HepG2 (cell line): ENCODE measurements around the gene KATNB1. TPM values are rescaled to one million over a fixed set of nuclear protein-coding genes. Genes with fewer than 3 reads are reported as not detected.
A peak's percentile ranks its signal among the peaks of the same experiment; 100 is the strongest.

ENCODE experiments used
- ATAD3A ChIP-seq: sonication (generic); formaldehyde crosslinking; IDR thresholded peaks from 2 replicates; pipeline ENCODE4 v1.4.0; 2020; ENCODE audit warnings: missing genetic modification reagents
- EEA1 ChIP-seq: sonication (generic); formaldehyde crosslinking; IDR thresholded peaks from 2 replicates; pipeline ENCODE4 v1.5.1; 2020; ENCODE audit warnings: mild to moderate bottlenecking, missing genetic modification reagents, borderline replicate concordance
- FLYWCH1 ChIP-seq: sonication (generic); formaldehyde crosslinking; IDR thresholded peaks from 2 replicates; pipeline ENCODE4 v1.8.1; 2023; ENCODE audit warnings: mild to moderate bottlenecking, missing genetic modification reagents
- JUND ChIP-seq: sonication (generic); formaldehyde crosslinking; IDR thresholded peaks from 2 replicates; pipeline ENCODE4 v1.8.0; 2022; ENCODE audit warnings: mild to moderate bottlenecking, missing genetic modification reagents
- KMT2B ChIP-seq: IDR thresholded peaks from 2 replicates; pipeline ENCODE4 v1.6.1; 2016; ENCODE audit warnings: missing genetic modification reagents, missing compliant biosample characterization
- NFATC3 ChIP-seq: sonication (generic); formaldehyde crosslinking; IDR thresholded peaks from 2 replicates; pipeline ENCODE4 v1.5.1; 2020; ENCODE audit warnings: mild to moderate bottlenecking, missing genetic modification reagents
- PHF8 ChIP-seq: sonication (generic); formaldehyde crosslinking; IDR thresholded peaks from 2 replicates; pipeline ENCODE4 v1.5.0; 2020; ENCODE audit warnings: missing genetic modification reagents
- PREB ChIP-seq: sonication (generic); formaldehyde crosslinking; IDR thresholded peaks from 2 replicates; pipeline ENCODE4 v1.4.0; 2020; ENCODE audit warnings: missing genetic modification reagents
- TBX2 ChIP-seq: sonication (generic); formaldehyde crosslinking; IDR thresholded peaks from 2 replicates; pipeline ENCODE4 v1.5.0; 2020; ENCODE audit warnings: missing genetic modification reagents, mild to moderate bottlenecking, borderline replicate concordance
- THAP11 ChIP-seq: IDR thresholded peaks from 2 replicates; pipeline ENCODE4 v1.6.1; 2016; ENCODE audit warnings: missing biosample characterization, missing genetic modification reagents
- XBP1 ChIP-seq: sonication (generic); formaldehyde crosslinking; IDR thresholded peaks from 2 replicates; pipeline ENCODE4 v1.5.0; 2020; ENCODE audit warnings: missing genetic modification reagents
- ZNF124 ChIP-seq: sonication (generic); formaldehyde crosslinking; IDR thresholded peaks from 2 replicates; pipeline ENCODE4 v1.4.0; 2020; ENCODE audit warnings: missing genetic modification reagents
- ZNF225 ChIP-seq: sonication (generic); formaldehyde crosslinking; IDR thresholded peaks from 2 replicates; pipeline ENCODE4 v1.4.0; 2020; ENCODE audit warnings: mild to moderate bottlenecking, missing genetic modification reagents
- ZNF329 ChIP-seq: sonication (generic); formaldehyde crosslinking; IDR thresholded peaks from 2 replicates; pipeline ENCODE4 v1.9.0; 2021; ENCODE audit warnings: low read depth, mild to moderate bottlenecking, missing genetic modification reagents
- ZNF337 ChIP-seq: sonication (generic); formaldehyde crosslinking; IDR thresholded peaks from 2 replicates; pipeline ENCODE4 v1.5.1; 2020; ENCODE audit warnings: missing genetic modification reagents, low read depth, mild to moderate bottlenecking, borderline replicate concordance
- ZNF572 ChIP-seq: sonication (generic); formaldehyde crosslinking; IDR thresholded peaks from 2 replicates; pipeline ENCODE4 v1.5.1; 2020; ENCODE audit warnings: mild to moderate bottlenecking, missing genetic modification reagents
- ZNF598 ChIP-seq: sonication (generic); formaldehyde crosslinking; IDR thresholded peaks from 2 replicates; pipeline ENCODE4 v1.5.1; 2020; ENCODE audit warnings: mild to moderate bottlenecking, missing genetic modification reagents, borderline replicate concordance
- ZNF713 ChIP-seq: sonication (generic); formaldehyde crosslinking; IDR thresholded peaks from 2 replicates; pipeline ENCODE4 v1.4.0; 2020; ENCODE audit warnings: mild to moderate bottlenecking, missing genetic modification reagents
- ZNF780A ChIP-seq: sonication (generic); formaldehyde crosslinking; IDR thresholded peaks from 2 replicates; pipeline ENCODE4 v1.8.0; 2022; ENCODE audit warnings: mild to moderate bottlenecking, missing genetic modification reagents, moderate library complexity
- ZSCAN12 ChIP-seq: sonication (generic); formaldehyde crosslinking; IDR thresholded peaks from 2 replicates; pipeline ENCODE4 v1.9.0; 2021; ENCODE audit warnings: mild to moderate bottlenecking, missing genetic modification reagents
- polyA plus RNA-seq, 8 experiments: library from polyadenylated mRNA; depleted of rRNA in 3 of 8; stranded (reverse) in 7 of 8; unstranded in 1 of 8; fragments of >200 nt; fragmentation: Illumina TruSeq in 4 of 8; extraction: Trizol in 4 of 8; gene quantifications; 2 replicates each; pipeline versions ENCODE4 v1.2.1 to v1.2.3, GENCODE V29; 2011 to 2016; ENCODE audit warnings: low read depth in 4 of 8, missing spikeins in 1 of 8, mixed read lengths in 1 of 8; ENCODE audit not compliant: insufficient read depth in 1 of 8
- total RNA-seq, 5 experiments: library from RNA; depleted of rRNA; stranded (reverse); fragments of >200 nt; fragmentation: Illumina TruSeq; extraction: Trizol; gene quantifications; 2 replicates each; pipeline ENCODE4 v1.2.3, GENCODE V29; 2016; ENCODE audit warnings: low read depth in 1 of 5
- TF ChIP-seq, protein P1 (sequence below): sonication (generic); formaldehyde crosslinking; IDR thresholded peaks from one replicate; pipeline ENCODE4 v1.5.1; 2020; ENCODE audit warnings: mild to moderate bottlenecking, missing genetic modification reagents; ENCODE audit errors: not compliant biosample characterization
- TF ChIP-seq, protein P2 (sequence below): sonication (generic); formaldehyde crosslinking; IDR thresholded peaks from 2 replicates; pipeline ENCODE4 v1.8.1; 2023; ENCODE audit warnings: mild to moderate bottlenecking, missing genetic modification reagents

The KATNB1 gene
- total and polyA plus RNA-seq, 2 of the 13 experiments (the other 11 are each of a cell fraction or from before 2014, with no cell fraction given): 31.5 to 43.5 TPM

DNA sequence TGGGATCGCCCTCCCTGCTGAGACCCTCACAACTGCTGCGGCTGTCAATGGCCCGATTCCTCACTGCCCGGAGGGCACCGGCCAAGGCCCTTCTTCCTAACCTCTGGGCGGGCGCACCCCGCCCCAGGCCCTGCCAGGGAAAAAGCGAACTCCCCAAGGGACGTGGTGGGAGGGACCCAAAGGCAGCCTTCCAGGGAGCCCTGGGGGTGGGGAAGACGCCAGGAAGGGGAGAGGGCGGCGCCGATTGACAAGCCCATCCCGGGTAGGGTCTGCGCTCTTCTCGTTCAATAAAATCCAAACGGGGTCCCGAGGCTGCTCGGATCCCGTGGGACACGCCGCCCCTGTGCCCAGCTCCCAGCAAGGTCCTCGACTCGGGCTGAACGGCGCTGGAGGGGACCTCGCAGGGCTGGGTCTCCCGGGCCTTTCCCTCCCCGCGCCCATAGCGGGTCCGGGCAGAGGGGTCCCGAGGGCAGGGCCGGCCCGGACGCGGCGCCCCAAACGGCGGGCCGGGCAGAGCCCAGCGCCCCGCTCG is 66.3 kb downstream of the KATNB1 start (continued):
- TF ChIP-seq, protein P1, sequence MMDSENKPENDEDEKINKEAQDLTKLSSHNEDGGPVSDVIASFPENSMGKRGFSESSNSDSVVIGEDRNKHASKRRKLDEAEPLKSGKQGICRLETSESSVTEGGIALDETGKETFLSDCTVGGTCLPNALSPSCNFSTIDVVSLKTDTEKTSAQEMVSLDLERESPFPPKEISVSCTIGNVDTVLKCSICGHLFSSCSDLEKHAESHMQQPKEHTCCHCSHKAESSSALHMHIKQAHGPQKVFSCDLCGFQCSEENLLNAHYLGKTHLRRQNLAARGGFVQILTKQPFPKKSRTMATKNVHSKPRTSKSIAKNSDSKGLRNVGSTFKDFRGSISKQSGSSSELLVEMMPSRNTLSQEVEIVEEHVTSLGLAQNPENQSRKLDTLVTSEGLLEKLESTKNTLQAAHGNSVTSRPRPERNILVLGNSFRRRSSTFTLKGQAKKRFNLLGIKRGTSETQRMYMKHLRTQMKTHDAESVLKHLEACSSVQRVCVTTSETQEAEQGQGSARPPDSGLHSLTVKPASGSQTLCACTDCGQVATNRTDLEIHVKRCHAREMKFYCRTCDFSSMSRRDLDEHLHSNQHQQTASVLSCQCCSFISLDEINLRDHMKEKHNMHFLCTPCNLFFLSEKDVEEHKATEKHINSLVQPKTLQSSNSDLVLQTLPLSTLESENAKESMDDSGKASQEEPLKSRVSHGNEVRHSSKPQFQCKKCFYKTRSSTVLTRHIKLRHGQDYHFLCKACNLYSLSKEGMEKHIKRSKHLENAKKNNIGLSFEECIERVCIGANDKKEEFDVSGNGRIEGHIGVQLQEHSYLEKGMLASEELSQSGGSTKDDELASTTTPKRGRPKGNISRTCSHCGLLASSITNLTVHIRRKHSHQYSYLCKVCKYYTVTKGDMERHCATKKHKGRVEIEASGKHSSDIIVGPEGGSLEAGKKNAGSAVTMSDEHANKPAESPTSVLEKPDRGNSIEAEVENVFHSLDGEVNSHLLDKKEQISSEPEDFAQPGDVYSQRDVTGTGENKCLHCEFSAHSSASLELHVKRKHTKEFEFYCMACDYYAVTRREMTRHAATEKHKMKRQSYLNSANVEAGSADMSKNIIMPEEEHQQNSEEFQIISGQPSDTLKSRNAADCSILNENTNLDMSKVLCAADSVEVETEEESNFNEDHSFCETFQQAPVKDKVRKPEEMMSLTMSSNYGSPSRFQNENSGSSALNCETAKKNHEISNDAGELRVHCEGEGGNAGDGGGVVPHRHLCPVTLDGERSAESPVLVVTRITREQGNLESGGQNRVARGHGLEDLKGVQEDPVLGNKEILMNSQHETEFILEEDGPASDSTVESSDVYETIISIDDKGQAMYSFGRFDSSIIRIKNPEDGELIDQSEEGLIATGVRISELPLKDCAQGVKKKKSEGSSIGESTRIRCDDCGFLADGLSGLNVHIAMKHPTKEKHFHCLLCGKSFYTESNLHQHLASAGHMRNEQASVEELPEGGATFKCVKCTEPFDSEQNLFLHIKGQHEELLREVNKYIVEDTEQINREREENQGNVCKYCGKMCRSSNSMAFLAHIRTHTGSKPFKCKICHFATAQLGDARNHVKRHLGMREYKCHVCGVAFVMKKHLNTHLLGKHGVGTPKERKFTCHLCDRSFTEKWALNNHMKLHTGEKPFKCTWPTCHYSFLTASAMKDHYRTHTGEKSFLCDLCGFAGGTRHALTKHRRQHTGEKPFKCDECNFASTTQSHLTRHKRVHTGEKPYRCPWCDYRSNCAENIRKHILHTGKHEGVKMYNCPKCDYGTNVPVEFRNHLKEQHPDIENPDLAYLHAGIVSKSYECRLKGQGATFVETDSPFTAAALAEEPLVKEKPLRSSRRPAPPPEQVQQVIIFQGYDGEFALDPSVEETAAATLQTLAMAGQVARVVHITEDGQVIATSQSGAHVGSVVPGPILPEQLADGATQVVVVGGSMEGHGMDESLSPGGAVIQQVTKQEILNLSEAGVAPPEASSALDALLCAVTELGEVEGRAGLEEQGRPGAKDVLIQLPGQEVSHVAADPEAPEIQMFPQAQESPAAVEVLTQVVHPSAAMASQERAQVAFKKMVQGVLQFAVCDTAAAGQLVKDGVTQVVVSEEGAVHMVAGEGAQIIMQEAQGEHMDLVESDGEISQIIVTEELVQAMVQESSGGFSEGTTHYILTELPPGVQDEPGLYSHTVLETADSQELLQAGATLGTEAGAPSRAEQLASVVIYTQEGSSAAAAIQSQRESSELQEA (CRISPR knock-in tag): peak; percentile 24
- TF ChIP-seq ZNF225 (no peak), PHF8 (CRISPR knock-in tag) (0 out of 2 replicates have a peak, but pooled peaks have one; percentile 47), EEA1 (CRISPR knock-in tag) (0 out of 2 replicates have a peak, but pooled peaks have one; percentile 3), ZNF124 (CRISPR knock-in tag) (peak; percentile 60), XBP1 (no peak), PREB (CRISPR knock-in tag) (no peak), ATAD3A (CRISPR knock-in tag) (no peak), FLYWCH1 (peak; percentile 74; the same call in 1 of the 2 replicates), ZNF713 (no peak), NFATC3 (no peak), ZNF780A (no peak), JUND (no peak), TBX2 (CRISPR knock-in tag) (peak; percentile 41; the same call in 1 of the 2 replicates), ZNF572 (CRISPR knock-in tag) (0 out of 2 replicates have a peak, but pooled peaks have one; percentile 52), ZNF598 (CRISPR knock-in tag) (peak; percentile 85; the same call in 1 of the 2 replicates), ZNF329 (CRISPR knock-in tag) (no peak), ZSCAN12 (CRISPR knock-in tag) (no peak), KMT2B (CRISPR knock-in tag) (0 out of 2 replicates have a peak, but pooled peaks have one; percentile 29), ZNF337 (CRISPR knock-in tag) (no peak), THAP11 (CRISPR knock-in tag) (no peak)
- TF ChIP-seq, protein P2, sequence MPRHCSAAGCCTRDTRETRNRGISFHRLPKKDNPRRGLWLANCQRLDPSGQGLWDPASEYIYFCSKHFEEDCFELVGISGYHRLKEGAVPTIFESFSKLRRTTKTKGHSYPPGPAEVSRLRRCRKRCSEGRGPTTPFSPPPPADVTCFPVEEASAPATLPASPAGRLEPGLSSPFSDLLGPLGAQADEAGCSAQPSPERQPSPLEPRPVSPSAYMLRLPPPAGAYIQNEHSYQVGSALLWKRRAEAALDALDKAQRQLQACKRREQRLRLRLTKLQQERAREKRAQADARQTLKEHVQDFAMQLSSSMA (CRISPR knock-in tag): no peak
